Neural crest cell (in vitro differentiated cells): ENCODE data around the gene P2RY8. TPM values are rescaled to one million over a fixed set of nuclear protein-coding genes. Genes with fewer than 3 reads are reported as not detected.
A peak's percentile ranks its signal among the peaks of the same experiment; 100 is the strongest.

Experiments used
- DNase-seq: peaks from one replicate; pipeline ENCODE4 v3.0.0; 2021; ENCODE audit warnings: low read depth, mixed read lengths, low spot score
- H3K27ac Mint-ChIP-seq: one replicate; pipeline ENCODE4 v1.8.0; 2021; ENCODE audit warnings: mild to moderate bottlenecking, mixed read lengths; ENCODE audit not compliant: unreplicated experiment
- H3K27me3 Mint-ChIP-seq: 2 replicates; pipeline ENCODE4 v1.8.0; 2021; ENCODE audit warnings: low read depth, mild to moderate bottlenecking, mixed read lengths
- H3K36me3 Mint-ChIP-seq: 2 replicates; pipeline ENCODE4 v1.8.0; 2021; ENCODE audit warnings: low read depth, mild to moderate bottlenecking, mixed read lengths
- H3K4me1 Mint-ChIP-seq: 2 replicates; pipeline ENCODE4 v1.8.0; 2021; ENCODE audit warnings: mixed read lengths
- H3K4me3 Mint-ChIP-seq: one replicate; pipeline ENCODE4 v1.8.0; 2021; ENCODE audit warnings: mild to moderate bottlenecking, mixed read lengths
- H3K9me3 Mint-ChIP-seq: 2 replicates; pipeline ENCODE4 v1.8.0; 2021; ENCODE audit warnings: mixed read lengths
- CTCF ChIP-seq: fragments of 200-600 bp; sonication (generic); conservative IDR thresholded peaks from 2 replicates; pipeline ENCODE4 v1.5.0; 2021; ENCODE audit warnings: antibody characterized with exemption, mild to moderate bottlenecking
- total RNA-seq: library from RNA; stranded (reverse); gene quantifications from 2 replicates; pipeline ENCODE4 v1.2.1, GENCODE V29; 2021

The P2RY8 gene
- total RNA-seq, 1 donor from 2014 or later = not detected

- Mint-ChIP-seq H3K4me1 (peaks cover 7% of the 10 kb centered on the region), H3K36me3 (peaks cover 64% of the 10 kb centered on the region), H3K27ac (no peak overlapping the region), H3K4me3 (peak overlapping the region; percentile 38), H3K27me3 (peaks cover 13% of the 10 kb centered on the region), H3K9me3 (peaks cover 10% of the 10 kb centered on the region)
- no peak for DNase-seq
- no peak for TF ChIP-seq CTCF
Observed at GRCh38 chrX:1421433-1422134, 115.4 kb downstream of the P2RY8 start.

- Mint-ChIP-seq H3K27me3 (peaks cover 13% of the 10 kb centered on the region), H3K9me3 (peaks cover 10% of the 10 kb centered on the region), H3K36me3 (peaks cover 54% of the 10 kb centered on the region), H3K4me3 (peak overlapping the region; percentile 70), H3K4me1 (peaks cover 7% of the 10 kb centered on the region), H3K27ac (no peak overlapping the region)
- no peak for DNase-seq
- TF ChIP-seq CTCF = no peak
Observed at GRCh38 chrX:1420371-1420770, 116.6 kb downstream of the P2RY8 start.

GRCh38 chrX:1419545-1420355, 117.2 kb downstream of the P2RY8 start:
- Mint-ChIP-seq H3K36me3 (peaks cover 48% of the 10 kb centered on the region), H3K27me3 (peaks cover 13% of the 10 kb centered on the region), H3K9me3 (peaks cover 7% of the 10 kb centered on the region), H3K4me3 (peak overlapping the region; percentile 70), H3K27ac (no peak overlapping the region), H3K4me1 (peaks cover 7% of the 10 kb centered on the region)
- no peak for DNase-seq
- no peak for TF ChIP-seq CTCF

GRCh38 chrX:1418901-1419544, 118.0 kb downstream of the P2RY8 start:
- H3K27ac Mint-ChIP-seq = no peak overlapping the region
- H3K36me3 Mint-ChIP-seq = peaks cover 44% of the 10 kb centered on the region
- H3K27me3 Mint-ChIP-seq = peaks cover 13% of the 10 kb centered on the region
- no peak for TF ChIP-seq CTCF
- peaks cover 7% of the 10 kb centered on the region for H3K4me1 Mint-ChIP-seq
- H3K4me3 Mint-ChIP-seq = peak overlapping the region; percentile 34
- peaks cover 4% of the 10 kb centered on the region for H3K9me3 Mint-ChIP-seq
- DNase-seq = no peak

- Mint-ChIP-seq H3K27ac (no peak overlapping the region), H3K27me3 (peaks cover 13% of the 10 kb centered on the region), H3K4me1 (peaks cover 7% of the 10 kb centered on the region), H3K36me3 (peaks cover 40% of the 10 kb centered on the region), H3K9me3 (peaks cover 4% of the 10 kb centered on the region), H3K4me3 (no peak overlapping the region)
- no peak for DNase-seq
- TF ChIP-seq CTCF = no peak
Observed at GRCh38 chrX:1417921-1418771, 118.8 kb downstream of the P2RY8 start.
